ENCODE results near the gene ACAP2. TPM values are rescaled to one million over a fixed set of nuclear protein-coding genes. Genes with fewer than 3 reads are reported as not detected.

ACAP2 gene
- total RNA-seq, 1 donor from 2014 or later: 20.4 TPM

- Histone ChIP-seq H3K9me3 (no peaks in the 10 kb centered on the region), H3K27ac (no peak overlapping the region), H3K4me1 (no peaks in the 10 kb centered on the region), H3K36me3 (peaks cover 2 to 19% of the 10 kb centered on the region in 2 donors), H3K4me3 (no peak overlapping the region), H3K27me3 (no peaks in the 10 kb centered on the region)
- TF ChIP-seq CTCF (IDR thresholded peaks at IDR 0.05): no peak
- intact Hi-C loops (cut with DNase I): no loop called here
- DNase-seq (ENCODE audit: low spot score in 2 of 2): no peak
Observed at GRCh38 chr3:195334967-195335366, 107.9 kb downstream of the ACAP2 start.

GRCh38 chr3:195319060-195319459, 123.8 kb downstream of the ACAP2 start:
- TF ChIP-seq CTCF (IDR thresholded peaks at IDR 0.05): no peak
- Histone ChIP-seq H3K9me3 (no peaks in the 10 kb centered on the region), H3K27ac (no peak overlapping the region), H3K27me3 (no peaks in the 10 kb centered on the region), H3K4me1 (no peaks in the 10 kb centered on the region), H3K36me3 (peaks cover 6 to 15% of the 10 kb centered on the region in 2 donors), H3K4me3 (no peak overlapping the region)
- intact Hi-C loops (cut with DNase I): no loop called here
- DNase-seq (ENCODE audit: low spot score in 2 of 2): no peak

GRCh38 chr3:195312714-195313113, 130.1 kb downstream of the ACAP2 start:
- no peaks in the 10 kb centered on the region for H3K27me3 ChIP-seq
- DNase-seq (ENCODE audit: low spot score in 2 of 2): no peak
- no peak overlapping the region for H3K27ac ChIP-seq
- H3K9me3 ChIP-seq: no peaks in the 10 kb centered on the region
- intact Hi-C loops (cut with DNase I): no loop called here
- H3K4me3 ChIP-seq: no peak overlapping the region
- no peaks in the 10 kb centered on the region for H3K4me1 ChIP-seq
- no peak for TF ChIP-seq CTCF (IDR thresholded peaks at IDR 0.05)
- H3K36me3 ChIP-seq: peaks cover 0 to under 1% of the 10 kb centered on the region in 2 donors

GRCh38 chr3:195307711-195308110, 135.1 kb downstream of the ACAP2 start:
- Histone ChIP-seq H3K27ac (no peak overlapping the region), H3K9me3 (no peaks in the 10 kb centered on the region), H3K27me3 (no peaks in the 10 kb centered on the region), H3K36me3 (peaks cover 4 to 14% of the 10 kb centered on the region in 2 donors), H3K4me3 (no peak overlapping the region), H3K4me1 (no peaks in the 10 kb centered on the region)
- intact Hi-C loops (cut with DNase I): no loop called here
- no peak for DNase-seq (ENCODE audit: low spot score in 2 of 2)
- TF ChIP-seq CTCF (IDR thresholded peaks at IDR 0.05): no peak

GRCh38 chr3:195306369-195306768, 136.5 kb downstream of the ACAP2 start:
- Histone ChIP-seq H3K9me3 (no peaks in the 10 kb centered on the region), H3K4me3 (no peak overlapping the region), H3K27ac (no peak overlapping the region), H3K36me3 (peaks cover 4 to 26% of the 10 kb centered on the region in 2 donors), H3K4me1 (no peaks in the 10 kb centered on the region), H3K27me3 (no peaks in the 10 kb centered on the region)
- no peak for DNase-seq (ENCODE audit: low spot score in 2 of 2)
- TF ChIP-seq CTCF (IDR thresholded peaks at IDR 0.05): no peak
- intact Hi-C loops (cut with DNase I): no loop called here

GRCh38 chr3:195302431-195302830, 140.4 kb downstream of the ACAP2 start:
- DNase-seq (ENCODE audit: low spot score in 2 of 2): no peak
- Histone ChIP-seq H3K36me3 (peaks cover 9 to 35% of the 10 kb centered on the region in 2 donors), H3K4me1 (no peaks in the 10 kb centered on the region), H3K27ac (no peak overlapping the region), H3K9me3 (no peaks in the 10 kb centered on the region), H3K4me3 (no peak overlapping the region), H3K27me3 (no peaks in the 10 kb centered on the region)
- intact Hi-C loops (cut with DNase I): no loop called here
- no peak for TF ChIP-seq CTCF (IDR thresholded peaks at IDR 0.05)

Measured in ascending aorta (tissue), 2 donors.